Spleen (tissue), 11 donors: Measurements from ENCODE around the gene HEG1. TPM values are rescaled to one million over a fixed set of nuclear protein-coding genes. Genes with fewer than 3 reads are reported as not detected.
A peak's percentile ranks its signal among the peaks of the same experiment; 100 is the strongest.

Experiments
- DNase-seq: peaks from one replicate; pipeline ENCODE4 v3.0.0-alpha.2; 2020
- H3K27ac ChIP-seq, 8 donors: fragments of 200-600 bp; sonication (generic) in 7 of 8; 1 replicate in 4 of 8; 2 replicates in 4 of 8; pipeline versions ENCODE4 v1.5.0 to v1.8.0; 2016 to 2021; ENCODE audit warnings: inconsistent platforms in 4 of 8, mild to moderate bottlenecking in 4 of 8, moderate library complexity in 1 of 8
- H3K27me3 ChIP-seq, 7 donors: fragments of 200-600 bp; sonication (generic) in 6 of 7; replicated peaks in 1 of 7; 1 replicate in 4 of 7; 2 replicates in 3 of 7; pipeline versions ENCODE4 v1.5.0 to v1.8.0; 2016 to 2021; ENCODE audit warnings: inconsistent platforms in 3 of 7, mild to moderate bottlenecking in 1 of 7
- H3K36me3 ChIP-seq, 6 donors: fragments of 200-600 bp; sonication (generic) in 5 of 6; 1 replicate in 4 of 6; 2 replicates in 2 of 6; pipeline versions ENCODE4 v1.5.0 to v1.8.0; 2016 to 2021; ENCODE audit warnings: inconsistent platforms in 2 of 6
- H3K4me1 ChIP-seq, 6 donors: fragments of 200-600 bp; sonication (generic) in 5 of 6; 1 replicate in 3 of 6; 2 replicates in 3 of 6; pipeline versions ENCODE4 v1.5.0 to v1.8.0; 2016 to 2021; ENCODE audit warnings: inconsistent platforms in 3 of 6
- H3K4me3 ChIP-seq, 8 donors: fragments of 200-600 bp; sonication (generic) in 7 of 8; 1 replicate in 4 of 8; 2 replicates in 4 of 8; pipeline versions ENCODE4 v1.5.0 to v1.8.0; 2016 to 2021; ENCODE audit warnings: inconsistent platforms in 4 of 8, mild to moderate bottlenecking in 4 of 8, moderate library complexity in 2 of 8
- H3K9me3 ChIP-seq, 8 donors: fragments of 200-600 bp; sonication (generic) in 7 of 8; 1 replicate in 4 of 8; 2 replicates in 4 of 8; pipeline versions ENCODE4 v1.5.0 to v1.8.0; 2016 to 2021; ENCODE audit warnings: inconsistent platforms in 4 of 8
- POLR2A ChIP-seq, 3 donors: fragments of 450-650 bp; IDR thresholded peaks; one replicate each; pipeline ENCODE4 v1.5.1; 2017; ENCODE audit warnings: antibody characterized with exemption in 3 of 3, mild to moderate bottlenecking in 1 of 3
- POLR2AphosphoS5 ChIP-seq, 3 donors: sonication (generic); formaldehyde crosslinking; IDR thresholded peaks; one replicate each; pipeline ENCODE4 v1.5.1; 2017; ENCODE audit warnings: antibody characterized with exemption in 3 of 3
- WGBS, 5 donors: extraction: QIAGEN DNeasy Blood & Tissue Kit in 3 of 5; methylation state at CpG; one replicate each; pipeline versions ENCODE4 v1.1.5 to v1.1.7; 2013 to 2018; 5-methylcytosine and 5-hydroxymethylcytosine counted together
- intact Hi-C: fragments of 100-400 bp; cut with DNase I; formaldehyde crosslinking; loops from one replicate; pipeline ENCODE4 v1.15.0; 2023; ENCODE audit warnings: low total_unique reads
- polyA plus RNA-seq, 3 donors: library from polyadenylated mRNA; stranded (reverse); fragments of 200-250 nt; gene quantifications; one replicate each; pipeline ENCODE4 v1.2.1, GENCODE V29; 2013
- total RNA-seq, 7 donors: library from RNA; depleted of rRNA in 3 of 7; stranded (reverse); fragments of >200 nt in 3 of 7; fragmentation: NEBNext Ultra II Directional in 4 of 7; extraction: Animal tissue kit (Norgen Biotek cat#: 25700) in 4 of 7; gene quantifications; one replicate each; pipeline versions ENCODE4 v1.1.0 to v1.2.1, GENCODE V29; 2016 to 2021
- TF ChIP-seq, protein P1 (sequence below), 11 experiments: fragments of 200-600 bp in 7 of 11; fragments of 450-650 bp in 4 of 11; sonication (generic) in 4 of 11; IDR thresholded peaks in 8 of 11; conservative IDR thresholded peaks in 3 of 11; 1 replicate in 7 of 11; 2 replicates in 4 of 11; pipeline versions ENCODE4 v1.4.0 to v1.8.0; 2016 to 2021; ENCODE audit warnings: antibody characterized with exemption in 11 of 11, inconsistent platforms in 4 of 11, mild to moderate bottlenecking in 1 of 11
- donor health status: healthy with polysubstance abuse.
- donor health status: DM: no; HTN: no; CAD: no; lungs with moderate emphysema.
- donor health status: DM: no; HTN: no; CAD: no.
- donor health status: Bipolar disorder and iron deficiency.
- donor health status: healthy.
- donor health status: DM: no; HTN: no; CAD: no.
- donor health status: DM: yes; HTN: yes; CAD: no.

HEG1 gene
- total and polyA plus RNA-seq, 10 donors, result 3.1 to 87.9 (median 64.7) TPM

DNA sequence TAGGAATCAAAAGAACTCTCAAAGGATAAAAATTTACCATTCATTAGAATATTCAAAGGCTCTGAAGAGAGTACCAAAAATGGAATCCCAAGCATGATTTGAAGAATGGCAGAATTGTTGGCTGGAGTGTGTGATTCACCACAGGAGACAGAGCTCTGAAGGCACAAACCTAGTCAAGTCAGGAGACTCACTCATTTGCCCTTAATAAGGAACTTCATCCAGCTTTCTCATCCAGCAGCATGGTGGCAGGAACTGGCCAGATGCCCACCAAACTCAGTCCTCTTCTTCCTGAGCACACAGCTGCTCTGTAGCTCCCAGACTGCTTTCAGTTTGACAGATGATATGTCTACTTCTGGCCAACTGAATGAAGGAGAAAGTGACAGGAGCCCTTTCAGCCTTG is 16.5 kb upstream of the HEG1 start:
- intact Hi-C loops, result no loop called here
- DNase-seq, result no peak
- Histone ChIP-seq H3K9me3 (no peaks in the 10 kb centered on the region), H3K36me3 (no peaks in the 10 kb centered on the region), H3K4me3 (no peak overlapping the region), H3K27me3 (no peaks in the 10 kb centered on the region), H3K27ac (no peak overlapping the region), H3K4me1 (peaks cover 0 to 16% (median 7%) of the 10 kb centered on the region in 6 donors)
- no peak for TF ChIP-seq POLR2AphosphoS5 (IDR thresholded peaks at IDR 0.05)
- TF ChIP-seq POLR2A (IDR thresholded peaks at IDR 0.05), result no peak
- TF ChIP-seq, protein P1, sequence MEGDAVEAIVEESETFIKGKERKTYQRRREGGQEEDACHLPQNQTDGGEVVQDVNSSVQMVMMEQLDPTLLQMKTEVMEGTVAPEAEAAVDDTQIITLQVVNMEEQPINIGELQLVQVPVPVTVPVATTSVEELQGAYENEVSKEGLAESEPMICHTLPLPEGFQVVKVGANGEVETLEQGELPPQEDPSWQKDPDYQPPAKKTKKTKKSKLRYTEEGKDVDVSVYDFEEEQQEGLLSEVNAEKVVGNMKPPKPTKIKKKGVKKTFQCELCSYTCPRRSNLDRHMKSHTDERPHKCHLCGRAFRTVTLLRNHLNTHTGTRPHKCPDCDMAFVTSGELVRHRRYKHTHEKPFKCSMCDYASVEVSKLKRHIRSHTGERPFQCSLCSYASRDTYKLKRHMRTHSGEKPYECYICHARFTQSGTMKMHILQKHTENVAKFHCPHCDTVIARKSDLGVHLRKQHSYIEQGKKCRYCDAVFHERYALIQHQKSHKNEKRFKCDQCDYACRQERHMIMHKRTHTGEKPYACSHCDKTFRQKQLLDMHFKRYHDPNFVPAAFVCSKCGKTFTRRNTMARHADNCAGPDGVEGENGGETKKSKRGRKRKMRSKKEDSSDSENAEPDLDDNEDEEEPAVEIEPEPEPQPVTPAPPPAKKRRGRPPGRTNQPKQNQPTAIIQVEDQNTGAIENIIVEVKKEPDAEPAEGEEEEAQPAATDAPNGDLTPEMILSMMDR (IDR thresholded peaks at IDR 0.05 in 8 of 11, conservative IDR thresholded peaks at IDR 0.05 in 3 of 11), result no peak

DNA sequence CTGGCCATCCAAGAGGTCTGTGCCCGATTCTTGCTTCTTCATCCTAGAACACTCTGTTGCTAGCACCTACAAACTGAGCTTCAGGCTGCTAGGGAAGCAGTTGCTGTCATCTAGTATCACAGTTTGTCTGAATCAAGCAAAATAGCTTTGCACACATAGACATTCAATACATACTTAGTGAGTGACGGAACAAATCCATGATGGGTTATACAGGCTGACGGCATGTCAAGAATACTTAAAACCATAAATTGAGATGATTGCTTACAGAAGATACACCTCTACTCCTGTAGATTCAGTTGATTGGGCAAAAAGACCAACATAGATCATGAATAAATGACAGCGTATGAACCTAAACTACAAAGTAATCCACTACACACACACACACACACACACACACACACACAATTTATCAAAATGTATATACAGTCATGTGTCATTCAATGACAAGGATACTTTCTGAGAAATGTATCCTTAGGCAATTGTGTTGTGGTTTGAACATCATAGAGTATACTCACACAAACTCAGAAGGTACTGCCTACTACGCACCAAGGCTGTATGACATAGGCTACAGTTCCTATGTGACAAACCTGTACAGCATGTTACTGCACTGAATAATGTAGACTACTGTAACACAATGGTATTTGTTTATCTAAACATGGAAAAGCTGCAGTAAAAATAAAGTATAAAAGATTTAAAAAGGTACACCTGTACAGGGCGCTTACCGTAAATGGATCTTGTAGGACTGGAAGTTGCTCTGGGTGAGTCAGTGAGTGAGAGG is 14.4 kb upstream of the HEG1 start:
- Histone ChIP-seq H3K4me3 (no peak overlapping the region), H3K9me3 (no peaks in the 10 kb centered on the region), H3K27me3 (no peaks in the 10 kb centered on the region), H3K36me3 (no peaks in the 10 kb centered on the region), H3K27ac (peak overlapping the region in 1 of 8 donors; percentile 69), H3K4me1 (peaks cover 0 to 16% (median 7%) of the 10 kb centered on the region in 6 donors)
- DNase-seq, result no peak
- intact Hi-C loops, result no loop called here
- TF ChIP-seq POLR2A (IDR thresholded peaks at IDR 0.05), result no peak
- TF ChIP-seq, protein P1 (IDR thresholded peaks at IDR 0.05 in 8 of 11, conservative IDR thresholded peaks at IDR 0.05 in 3 of 11), result no peak
- no peak for TF ChIP-seq POLR2AphosphoS5 (IDR thresholded peaks at IDR 0.05)
- 96 to 100% (median 98%) methylated on average over 7 of the region's 7 CpGs for WGBS, 5 donors

DNA sequence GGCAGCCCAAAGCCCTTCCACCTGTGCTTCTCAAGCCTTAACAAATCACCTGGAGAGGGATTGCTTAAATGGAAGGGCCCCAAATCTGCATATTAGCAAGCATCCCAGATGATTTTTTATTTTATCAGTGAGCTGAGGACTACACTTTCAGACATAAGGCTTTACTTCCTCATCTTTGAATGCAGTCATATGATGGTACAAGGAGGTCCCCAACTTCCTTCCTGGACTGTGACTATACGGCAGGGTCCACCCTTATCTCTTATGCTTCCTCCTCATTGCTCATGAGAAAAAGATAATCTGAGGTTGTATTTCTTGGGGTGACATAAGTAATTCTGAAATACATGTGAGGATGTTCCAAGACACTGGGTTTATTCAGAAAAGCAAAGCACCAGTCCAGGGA is 13.7 kb upstream of the HEG1 start:
- Histone ChIP-seq H3K27ac (peak overlapping the region in 4 of 8 donors; percentile 3 to 69 (median 39)), H3K36me3 (no peaks in the 10 kb centered on the region), H3K4me3 (no peak overlapping the region), H3K27me3 (no peaks in the 10 kb centered on the region), H3K4me1 (peaks cover 0 to 16% (median 7%) of the 10 kb centered on the region in 6 donors), H3K9me3 (no peaks in the 10 kb centered on the region)
- DNase-seq, result no peak
- TF ChIP-seq POLR2A (IDR thresholded peaks at IDR 0.05) (no peak), POLR2AphosphoS5 (IDR thresholded peaks at IDR 0.05) (no peak)
- TF ChIP-seq, protein P1 (IDR thresholded peaks at IDR 0.05 in 8 of 11, conservative IDR thresholded peaks at IDR 0.05 in 3 of 11), result no peak
- intact Hi-C loops, result no loop called here
- WGBS, 5 donors, result 0 to 25% (median 12%) methylated on average over 1 of the region's 1 CpG

DNA sequence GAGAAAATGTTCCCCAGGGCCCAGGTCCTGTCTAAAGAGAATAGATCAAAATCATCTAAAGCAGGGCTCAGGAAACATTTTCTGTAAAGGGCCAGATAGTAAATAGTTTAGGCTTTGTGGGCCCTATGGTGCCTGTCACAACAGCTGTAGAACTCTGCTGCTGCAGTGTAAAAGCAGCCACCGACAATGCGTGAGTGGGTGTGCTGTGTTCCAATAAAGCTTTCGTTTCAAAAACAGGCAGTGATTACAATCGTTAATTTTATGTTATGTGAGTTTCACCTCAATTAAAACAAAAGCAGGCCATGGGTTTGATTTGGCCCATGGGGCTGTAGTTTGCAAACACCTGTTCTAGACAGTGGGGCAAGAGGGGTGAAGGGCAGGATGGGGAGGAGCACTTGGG is 12.5 kb upstream of the HEG1 start:
- TF ChIP-seq POLR2AphosphoS5 (IDR thresholded peaks at IDR 0.05) (no peak), POLR2A (IDR thresholded peaks at IDR 0.05) (no peak)
- TF ChIP-seq, protein P1 (IDR thresholded peaks at IDR 0.05 in 8 of 11, conservative IDR thresholded peaks at IDR 0.05 in 3 of 11), result no peak
- no peaks in the 10 kb centered on the region for H3K36me3 ChIP-seq
- intact Hi-C loops, result no loop called here
- H3K9me3 ChIP-seq, result no peaks in the 10 kb centered on the region
- peaks cover 0 to 16% (median 7%) of the 10 kb centered on the region in 6 donors for H3K4me1 ChIP-seq
- H3K4me3 ChIP-seq, result no peak overlapping the region
- DNase-seq, result no peak
- no peak overlapping the region for H3K27ac ChIP-seq
- 93 to 96% (median 94%) methylated on average over 4 of the region's 4 CpGs for WGBS, 5 donors
- H3K27me3 ChIP-seq, result no peaks in the 10 kb centered on the region
